ENCODE results near the gene GJB4.

GJB4 gene

GRCh38 chr1:34746101-34746500, 13.4 kb upstream of the GJB4 start:
- TF ChIP-seq CTCF (conservative IDR thresholded peaks at IDR 0.05; ENCODE audit: control insufficient read depth, insufficient read depth, low read depth, low read length): no peak
- DNase-seq (ENCODE audit: low read depth): no peak
- no peak overlapping the region for H3K4me3 ChIP-seq (ENCODE audit: control insufficient read depth, low read depth, low read length)

GRCh38 chr1:34746785-34747637, 12.5 kb upstream of the GJB4 start:
- TF ChIP-seq CTCF (conservative IDR thresholded peaks at IDR 0.05; ENCODE audit: control insufficient read depth, insufficient read depth, low read depth, low read length): no peak
- no peak for DNase-seq (ENCODE audit: low read depth)
- H3K4me3 ChIP-seq (ENCODE audit: control insufficient read depth, low read depth, low read length): no peak overlapping the region

- no peak overlapping the region for H3K4me3 ChIP-seq (ENCODE audit: control insufficient read depth, low read depth, low read length)
- TF ChIP-seq CTCF (conservative IDR thresholded peaks at IDR 0.05; ENCODE audit: control insufficient read depth, insufficient read depth, low read depth, low read length): no peak
- DNase-seq (ENCODE audit: low read depth): no peak
Observed at GRCh38 chr1:34747638-34747941, 11.9 kb upstream of the GJB4 start.

GRCh38 chr1:34749992-34750391, 9.5 kb upstream of the GJB4 start:
- H3K4me3 ChIP-seq (ENCODE audit: control insufficient read depth, low read depth, low read length): no peak overlapping the region
- no peak for TF ChIP-seq CTCF (conservative IDR thresholded peaks at IDR 0.05; ENCODE audit: control insufficient read depth, insufficient read depth, low read depth, low read length)

GRCh38 chr1:34750610-34751009, 8.9 kb upstream of the GJB4 start:
- DNase-seq (ENCODE audit: low read depth): no peak
- TF ChIP-seq CTCF (conservative IDR thresholded peaks at IDR 0.05; ENCODE audit: control insufficient read depth, insufficient read depth, low read depth, low read length): no peak
- H3K4me3 ChIP-seq (ENCODE audit: control insufficient read depth, low read depth, low read length): no peak overlapping the region

More at GRCh38 chr1:34749992-34750391, 9.5 kb upstream of the GJB4 start:
- DNase-seq (ENCODE audit: low read depth): no peak

GRCh38 chr1:34753163-34753562, 6.4 kb upstream of the GJB4 start:
- DNase-seq (ENCODE audit: low read depth): no peak
- no peak for TF ChIP-seq CTCF (conservative IDR thresholded peaks at IDR 0.05; ENCODE audit: control insufficient read depth, insufficient read depth, low read depth, low read length)
- no peak overlapping the region for H3K4me3 ChIP-seq (ENCODE audit: control insufficient read depth, low read depth, low read length)
